A673 (cell line): ENCODE data around the gene PHACTR2. TPM values are rescaled to one million over a fixed set of nuclear protein-coding genes. Genes with fewer than 3 reads are reported as not detected.

Experiments used
- BruUV-seq: library from RNA; stranded (reverse); fragments of 400-500 nt; replicated peaks from 2 replicates; lab custom pipeline; 2021; lab: Mats Ljungman, UMichigan
- CTCF ChIA-PET: fragments of 300-600 bp; sonication (Branson Sonifier 250); formaldehyde crosslinking; loops from one replicate; lab custom pipeline; 2022; ENCODE audit warnings: antibody characterized with exemption; lab: Charles Lee
- POLR2A ChIA-PET: fragments of 300-600 bp; sonication (Branson Sonifier 250); formaldehyde crosslinking; loops from one replicate; lab custom pipeline; 2022; ENCODE audit warnings: antibody characterized with exemption; ENCODE audit not compliant: low non-redundant PET; lab: Charles Lee
- DNase-seq: peaks from one replicate; pipeline ENCODE4 v3.0.0-alpha.2; 2015; ENCODE audit warnings: low spot score
- H3K27ac ChIP-seq: fragments of 200-600 bp; sonication (generic); 2 replicates; pipeline ENCODE4 v1.5.1; 2016; ENCODE audit warnings: mixed run types, low read depth, mild to moderate bottlenecking, mixed read lengths, antibody characterized with exemption, low read length; ENCODE audit not compliant: poor library complexity, severe bottlenecking
- H3K27me3 ChIP-seq: fragments of 200-600 bp; sonication (generic); replicated peaks from 2 replicates; pipeline ENCODE4 v1.6.1; 2017; ENCODE audit warnings: mixed run types, low read depth, mild to moderate bottlenecking, mixed read lengths, antibody characterized with exemption, low read length; ENCODE audit not compliant: insufficient read depth, poor library complexity
- H3K36me3 ChIP-seq: fragments of 200-600 bp; sonication (generic); 2 replicates; pipeline ENCODE4 v1.6.1; 2016; ENCODE audit warnings: mixed run types, mild to moderate bottlenecking, mixed read lengths, antibody characterized with exemption, low read length; ENCODE audit not compliant: insufficient read depth, poor library complexity, severe bottlenecking
- H3K4me1 ChIP-seq: fragments of 200-600 bp; sonication (generic); 2 replicates; pipeline ENCODE4 v1.6.1; 2017; ENCODE audit warnings: mixed run types, mild to moderate bottlenecking, mixed read lengths, antibody characterized with exemption, low read length; ENCODE audit not compliant: insufficient read depth, poor library complexity, severe bottlenecking
- H3K4me3 ChIP-seq: fragments of 200-600 bp; sonication (generic); 2 replicates; pipeline ENCODE4 v1.5.1; 2016; ENCODE audit warnings: low read depth, mixed run types, mild to moderate bottlenecking, mixed read lengths, low read length; ENCODE audit not compliant: poor library complexity, severe bottlenecking
- H3K9me3 ChIP-seq: fragments of 200-600 bp; sonication (generic); 2 replicates; pipeline ENCODE4 v1.6.1; 2016; ENCODE audit warnings: mixed run types, low read depth, mild to moderate bottlenecking, mixed read lengths, antibody characterized with exemption, low read length; ENCODE audit not compliant: poor library complexity, severe bottlenecking
- CTCF ChIP-seq: fragments of 300-800, 200-600 bp; sonication (generic); conservative IDR thresholded peaks from 2 replicates; pipeline ENCODE4 v1.5.1; 2017; ENCODE audit warnings: low read depth, mild to moderate bottlenecking, antibody characterized with exemption, low read length, moderate library complexity, mixed read lengths
- EZH2 ChIP-seq: fragments of 200-600 bp; sonication (generic); IDR thresholded peaks from 2 replicates; pipeline ENCODE4 v1.6.1; 2017; ENCODE audit warnings: borderline replicate concordance, low read depth, mild to moderate bottlenecking, mixed read lengths, antibody characterized with exemption, low read length; ENCODE audit not compliant: poor library complexity, severe bottlenecking
- intact Hi-C: fragments of 100-400 bp; cut with micrococcal nuclease; formaldehyde crosslinking; loops from one replicate; pipeline ENCODE4 v1.10.0; 2022; ENCODE audit not compliant: unreplicated experiment
- total RNA-seq: library from RNA; stranded (reverse); gene quantifications from 2 replicates; pipeline ENCODE4 v1.2.3, GENCODE V29; 2021

PHACTR2 gene
- total RNA-seq, 1 experiment from 2014 or later = 2.4 TPM

DNA sequence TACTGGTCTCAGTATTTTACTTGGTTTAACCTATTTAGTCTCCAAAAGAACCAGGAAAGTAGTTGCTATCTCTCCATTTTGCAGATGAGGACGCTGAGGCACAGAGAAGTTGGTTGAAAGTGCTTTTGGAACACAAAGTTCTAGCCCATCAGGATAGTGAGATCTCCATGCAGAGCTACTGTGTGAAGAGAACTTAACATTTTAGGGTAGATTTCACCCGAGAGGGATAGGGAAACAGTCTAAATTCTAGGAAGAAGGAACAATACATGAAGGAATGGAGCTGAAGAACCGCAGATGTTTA is 65.1 kb downstream of the PHACTR2 start:
- no peak for TF ChIP-seq CTCF
- no peak for TF ChIP-seq EZH2
- BruUV-seq = no TSS peak
- no peak for DNase-seq
- intact Hi-C loops = no loop called here
- Histone ChIP-seq H3K27me3 (no peaks in the 10 kb centered on the region), H3K27ac (no peak overlapping the region), H3K4me1 (no peaks in the 10 kb centered on the region), H3K9me3 (no peaks in the 10 kb centered on the region), H3K36me3 (no peaks in the 10 kb centered on the region), H3K4me3 (no peak overlapping the region)
- POLR2A ChIA-PET = interaction anchor here (0.6 kb wide), 1 partner anchor 221 kb away, joined by 4 read pairs; no protein-coding TSS in a partner anchor
- CTCF ChIA-PET = no interaction called here

GRCh38 chr6:143743301-143744166 is 65.8 kb downstream of the PHACTR2 start:
- intact Hi-C loops = no loop called here
- no peak overlapping the region for H3K4me3 ChIP-seq
- ChIA-PET CTCF (no interaction called here), POLR2A (interaction anchor here (0.6 kb wide), 1 partner anchor 220 kb away, joined by 4 read pairs; no protein-coding TSS in a partner anchor)
- H3K27me3 ChIP-seq = no peaks in the 10 kb centered on the region
- no peak overlapping the region for H3K27ac ChIP-seq
- no peak for DNase-seq
- H3K4me1 ChIP-seq = no peaks in the 10 kb centered on the region
- BruUV-seq = no TSS peak
- no peaks in the 10 kb centered on the region for H3K9me3 ChIP-seq
- TF ChIP-seq CTCF (no peak), EZH2 (no peak)
- no peaks in the 10 kb centered on the region for H3K36me3 ChIP-seq

DNA sequence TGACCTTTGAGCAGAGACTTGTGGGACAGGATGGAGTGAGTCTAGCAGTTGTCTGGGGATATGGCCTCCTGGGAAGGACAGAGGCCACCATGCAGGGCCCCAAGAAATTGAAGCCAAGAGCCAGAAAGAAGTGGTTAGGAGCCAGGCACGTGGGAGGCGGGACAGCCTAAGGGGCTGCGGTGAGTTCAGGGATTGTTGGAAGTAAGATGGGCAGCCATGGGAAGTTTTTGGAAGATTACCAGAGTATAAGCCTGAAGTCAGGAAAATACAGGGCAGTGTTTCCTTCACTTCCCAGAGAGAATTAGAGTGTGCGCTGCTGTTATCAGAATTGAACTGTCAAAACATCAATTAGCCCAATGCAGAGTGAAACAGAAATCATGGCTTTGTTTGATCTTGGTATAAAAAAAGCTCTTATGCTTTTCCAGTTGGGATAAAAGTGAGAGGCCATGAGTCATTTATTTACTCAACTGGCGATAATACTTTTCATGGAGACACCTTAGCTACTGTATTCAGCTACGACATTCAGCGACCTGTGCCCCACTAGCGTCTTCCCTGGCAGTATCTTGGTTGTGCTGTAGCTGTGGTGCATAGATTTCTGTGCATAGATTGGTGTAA is 66.9 kb downstream of the PHACTR2 start:
- CTCF ChIA-PET = no interaction called here
- Histone ChIP-seq H3K4me3 (no peak overlapping the region), H3K4me1 (no peaks in the 10 kb centered on the region), H3K36me3 (no peaks in the 10 kb centered on the region), H3K27ac (no peak overlapping the region), H3K27me3 (peaks cover 4% of the 10 kb centered on the region), H3K9me3 (no peaks in the 10 kb centered on the region)
- no TSS peak for BruUV-seq
- DNase-seq = no peak
- intact Hi-C loops = no loop called here
- POLR2A ChIA-PET = no interaction called here
- TF ChIP-seq CTCF (no peak), EZH2 (no peak)
